HCT116 (cell line): ENCODE data around the gene DNASE1L1. TPM values are rescaled to one million over a fixed set of nuclear protein-coding genes. Genes with fewer than 3 reads are reported as not detected.
A peak's percentile ranks its signal among the peaks of the same experiment; 100 is the strongest.

ENCODE experiments used
- ATAC-seq: fragments of 200-7000 bp; cut with Tn5 transposase; 2 replicates; pipeline ENCODE4 v1.9.1; 2020; ENCODE audit warnings: mild to moderate bottlenecking, moderate library complexity
- BruUV-seq: library from RNA; stranded (reverse); fragments of 400-500 nt; replicated peaks from 2 replicates; lab custom pipeline; 2021; lab: Mats Ljungman, UMichigan
- CTCF ChIA-PET: fragments of 300-600 bp; sonication (Branson Sonifier 250); formaldehyde crosslinking; loops from one replicate; lab custom pipeline; 2021; ENCODE audit warnings: antibody characterized with exemption; lab: Charles Lee
- POLR2A ChIA-PET: fragments of 300-600, 350-600 bp; sonication (Branson Sonifier 250); formaldehyde crosslinking; loops from one replicate; lab custom pipeline; 2021; ENCODE audit warnings: antibody characterized with exemption; lab: Charles Lee
- RAD21 ChIA-PET, 2 experiments: fragments of 300-600 bp; sonication (Branson Sonifier 250); formaldehyde crosslinking; loops; one replicate each; lab custom pipeline; 2023; ENCODE audit warnings: low total read pairs in 2 of 2; ENCODE audit not compliant: uncharacterized antibody in 2 of 2, unreplicated experiment in 2 of 2, low non-redundant PET in 1 of 2; lab: Charles Lee
- DNase-seq: peaks from one replicate; pipeline ENCODE4 v3.0.0-alpha.2; 2010; ENCODE audit warnings: low read depth, low spot score
- H2AFZ ChIP-seq: fragments of 200-600 bp; shearing (Covaris generic), sonication (generic); 2 replicates; pipeline ENCODE4 v1.6.1; 2017; ENCODE audit warnings: low read depth, mixed run types, mixed read lengths, antibody characterized with exemption, low read length; ENCODE audit not compliant: poor library complexity, severe bottlenecking
- H3K27ac ChIP-seq: 2 replicates; pipeline ENCODE4 v1.5.1; 2012; ENCODE audit warnings: low read depth, low read length
- H3K27me3 ChIP-seq: fragments of 200-600 bp; sonication (generic); 2 replicates; pipeline ENCODE4 v1.6.1; 2016; ENCODE audit warnings: mixed run types, low read length, mixed read lengths; ENCODE audit not compliant: insufficient read depth
- H3K36me3 ChIP-seq, 2 experiments: fragments of 200-500 bp in 1 of 2; fragments of 200-600 bp in 1 of 2; sonication (Bioruptor generic) in 1 of 2; sonication (generic) in 1 of 2; 2 replicates each; pipeline versions ENCODE4 v1.5.1 to v1.6.1; 2014 to 2016; ENCODE audit warnings: low read length in 2 of 2, inconsistent platforms in 1 of 2, mixed read lengths in 1 of 2, mixed run types in 1 of 2; ENCODE audit not compliant: insufficient read depth in 2 of 2, control insufficient read depth in 1 of 2
- H3K4me1 ChIP-seq, 2 experiments: fragments of 200-600 bp in 1 of 2; sonication (generic) in 1 of 2; 2 replicates each; pipeline versions ENCODE4 v1.5.1 to v1.6.1; 2012 to 2017; ENCODE audit warnings: low read length in 2 of 2, inconsistent platforms in 1 of 2, mild to moderate bottlenecking in 1 of 2, mixed read lengths in 1 of 2, mixed run types in 1 of 2, moderate library complexity in 1 of 2; ENCODE audit not compliant: insufficient read depth in 2 of 2, control insufficient read depth in 1 of 2
- H3K4me2 ChIP-seq: fragments of 200-600 bp; sonication (generic); 2 replicates; pipeline ENCODE4 v1.6.1; 2017; ENCODE audit warnings: mixed run types, low read length, mixed read lengths
- H3K4me3 ChIP-seq, 2 experiments: fragments of 200-600 bp in 1 of 2; sonication (generic) in 1 of 2; replicated peaks in 1 of 2; 2 replicates each; pipeline ENCODE4 v1.5.1; 2011 to 2016; ENCODE audit warnings: low read length in 2 of 2, control low read depth in 1 of 2, low read depth in 1 of 2, mild to moderate bottlenecking in 1 of 2, mixed read lengths in 1 of 2, mixed run types in 1 of 2
- H3K79me2 ChIP-seq: fragments of 200-600 bp; sonication (generic); 2 replicates; pipeline ENCODE4 v1.6.1; 2017; ENCODE audit warnings: mild to moderate bottlenecking, mixed run types, low read length, moderate library complexity, mixed read lengths; ENCODE audit not compliant: insufficient read depth
- H3K9ac ChIP-seq: fragments of 200-600 bp; sonication (generic); 2 replicates; pipeline ENCODE4 v1.6.1; 2016; ENCODE audit warnings: low read length, mixed read lengths
- H3K9me2 ChIP-seq: fragments of 200-600 bp; sonication (generic), shearing (Covaris generic); 2 replicates; pipeline ENCODE4 v1.6.1; 2017; ENCODE audit warnings: mixed run types, mild to moderate bottlenecking, moderate library complexity; ENCODE audit not compliant: insufficient read depth
- H3K9me3 ChIP-seq, 2 experiments: fragments of 200-500 bp in 1 of 2; fragments of 200-600 bp in 1 of 2; sonication (Bioruptor generic) in 1 of 2; sonication (generic) in 1 of 2; 2 replicates each; pipeline ENCODE4 v1.6.1; 2014 to 2017; ENCODE audit warnings: low read length in 2 of 2, mixed read lengths in 2 of 2, inconsistent platforms in 1 of 2, low read depth in 1 of 2, mild to moderate bottlenecking in 1 of 2, mixed run types in 1 of 2, moderate library complexity in 1 of 2; ENCODE audit not compliant: control insufficient read depth in 1 of 2, insufficient read depth in 1 of 2
- H4K20me1 ChIP-seq: fragments of 200-600 bp; sonication (generic), shearing (Covaris generic); 2 replicates; pipeline ENCODE4 v1.6.1; 2017; ENCODE audit warnings: mixed run types, mild to moderate bottlenecking, moderate library complexity; ENCODE audit not compliant: insufficient read depth
- CBX3 ChIP-seq: IDR thresholded peaks from 2 replicates; pipeline ENCODE4 v1.6.1; 2012; ENCODE audit warnings: low read depth
- CEBPB ChIP-seq: IDR thresholded peaks from 2 replicates; pipeline ENCODE4 v1.6.1; 2012; ENCODE audit warnings: low read depth
- EGR1 ChIP-seq: IDR thresholded peaks from 2 replicates; pipeline ENCODE4 v1.6.1; 2012; ENCODE audit warnings: low read depth
- ELF1 ChIP-seq: IDR thresholded peaks from 2 replicates; pipeline ENCODE4 v1.6.1; 2012; ENCODE audit warnings: low read depth, borderline replicate concordance
- EZH2phosphoT487 ChIP-seq: fragments of 200-600 bp; IDR thresholded peaks from 2 replicates; pipeline ENCODE4 v1.6.1; 2018; ENCODE audit warnings: antibody characterized with exemption, borderline replicate concordance
- JUND ChIP-seq: IDR thresholded peaks from 2 replicates; pipeline ENCODE4 v1.6.1; 2012
- POLR2A ChIP-seq: IDR thresholded peaks from 2 replicates; pipeline ENCODE4 v1.7.0; 2011; ENCODE audit warnings: borderline replicate concordance; ENCODE audit not compliant: insufficient read depth, insufficient read length; ENCODE audit errors: extremely low read depth
- POLR2AphosphoS5 ChIP-seq: IDR thresholded peaks from 2 replicates; pipeline ENCODE4 v1.6.1; 2011; ENCODE audit warnings: mild to moderate bottlenecking, low read depth, low read length, moderate library complexity
- SP1 ChIP-seq: IDR thresholded peaks from 2 replicates; pipeline ENCODE4 v1.6.1; 2012; ENCODE audit warnings: low read depth
- SRF ChIP-seq: IDR thresholded peaks from 2 replicates; pipeline ENCODE4 v1.6.1; 2012; ENCODE audit warnings: low read depth
- TCF7L2 ChIP-seq: IDR thresholded peaks from 2 replicates; pipeline ENCODE4 v1.7.0; 2011; ENCODE audit warnings: borderline replicate concordance, inconsistent platforms; ENCODE audit not compliant: insufficient read depth, insufficient read length; ENCODE audit errors: extremely low read depth
- YY1 ChIP-seq: IDR thresholded peaks from 2 replicates; pipeline ENCODE4 v1.6.1; 2011; ENCODE audit warnings: low read length, low read depth, moderate library complexity, mild to moderate bottlenecking; ENCODE audit not compliant: insufficient replicate concordance; ENCODE audit errors: extremely low read depth
- ZNF274 ChIP-seq: fragments of 200-500 bp; sonication (Bioruptor generic); IDR thresholded peaks from 2 replicates; pipeline ENCODE4 v1.6.1; 2014; ENCODE audit warnings: mild to moderate bottlenecking, low read depth, low read length, inconsistent platforms
- intact Hi-C: fragments of 100-400 bp; cut with micrococcal nuclease; formaldehyde crosslinking; loops from 2 replicates; pipeline ENCODE4 v1.10.0; 2022
- total RNA-seq: library from RNA; stranded (reverse); gene quantifications from one replicate; pipeline ENCODE4 v1.2.1, GENCODE V29; 2021; ENCODE audit not compliant: unreplicated experiment
- TF ChIP-seq, protein P1 (sequence below), 3 experiments: fragments of 200-600 bp in 1 of 3; sonication (generic) in 1 of 3; IDR thresholded peaks in 2 of 3; conservative IDR thresholded peaks in 1 of 3; 2 replicates each; pipeline ENCODE4 v1.5.1; 2012 to 2017; ENCODE audit warnings: low read depth in 2 of 3, low read length in 2 of 3, antibody characterized with exemption in 1 of 3, borderline replicate concordance in 1 of 3, control low read depth in 1 of 3, mild to moderate bottlenecking in 1 of 3, mixed read lengths in 1 of 3, mixed run types in 1 of 3, moderate library complexity in 1 of 3; ENCODE audit not compliant: insufficient read depth in 1 of 3
- TF ChIP-seq, protein P2 (sequence below): IDR thresholded peaks from 2 replicates; pipeline ENCODE4 v1.6.1; 2012
- TF ChIP-seq, protein P3 (sequence below): IDR thresholded peaks from 2 replicates; pipeline ENCODE4 v1.6.1; 2011; ENCODE audit warnings: mild to moderate bottlenecking, low read length, moderate library complexity; ENCODE audit not compliant: insufficient replicate concordance; ENCODE audit errors: extremely low read depth
- TF ChIP-seq, protein P4 (sequence below): IDR thresholded peaks from 2 replicates; pipeline ENCODE4 v1.6.1; 2012
- TF ChIP-seq, protein P5 (sequence below): IDR thresholded peaks from 2 replicates; pipeline ENCODE4 v1.6.1; 2012; ENCODE audit warnings: low read depth

DNASE1L1 gene
- total RNA-seq, 1 experiment from 2014 or later, result 16.5 TPM

DNA sequence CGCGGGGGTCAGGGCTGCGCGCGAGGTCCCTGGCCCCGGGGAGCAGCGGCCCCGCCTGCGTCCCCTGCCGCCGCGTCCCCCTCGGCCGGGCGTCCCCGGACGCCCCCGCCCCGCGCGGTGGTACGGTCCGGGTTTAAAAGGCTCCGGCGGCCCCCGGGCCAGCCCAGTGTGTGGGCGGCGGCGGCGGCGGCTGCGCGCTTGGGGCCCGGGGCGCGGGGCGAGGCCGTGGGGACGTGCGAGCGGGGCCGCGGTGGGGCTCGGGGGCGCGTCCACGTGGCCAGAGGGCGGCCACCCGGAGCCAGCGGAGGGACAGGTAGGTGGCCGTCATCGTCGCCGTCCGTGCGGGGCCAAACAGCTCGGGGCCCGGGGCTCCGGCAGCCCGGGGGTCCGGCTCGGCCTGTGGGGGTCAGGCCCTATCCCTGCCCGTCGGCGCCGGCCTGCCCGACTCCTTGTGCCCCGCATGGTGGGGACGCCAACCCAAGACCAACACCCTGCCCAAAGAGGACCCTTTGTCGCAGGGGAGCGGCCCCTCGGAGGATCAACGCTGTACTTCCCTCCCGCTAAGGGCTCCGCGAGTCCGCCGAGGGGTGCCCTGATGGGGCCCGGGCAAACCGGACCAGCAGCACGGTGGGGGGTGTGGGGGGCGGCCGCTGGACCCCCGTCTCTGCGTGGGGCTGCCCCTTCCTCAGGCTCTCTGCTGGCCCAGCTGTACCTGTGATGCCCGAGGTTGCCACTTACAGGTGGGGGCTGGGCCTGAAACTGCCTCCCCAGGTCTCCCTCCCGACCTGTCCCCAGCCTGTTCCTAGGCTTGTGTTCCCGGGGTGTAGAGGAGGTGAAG is 49.3 kb upstream of the DNASE1L1 start, which contains the start of gene PLXNA3:
Gene PLXNA3, plus strand, starts transcription at position 166 of the 838 bp plus-strand sequence. CDS start 1,903 bp downstream, outside the sequence.
- CTCF ChIA-PET, result no interaction called here
- H3K9ac ChIP-seq, result peak within 1 kb of the TSS; percentile 66
- H3K79me2 ChIP-seq, result peaks cover 24% of the 10 kb centered on the region
- H3K4me3 ChIP-seq, result peak within 1 kb of the TSS; percentile 66 to 68
- RAD21 ChIA-PET, result no interaction called here
- peak within 1 kb of the TSS; percentile 80; the same call in 1 of the 2 replicates for H3K27ac ChIP-seq
- H3K36me3 ChIP-seq, result no peaks in the 10 kb centered on the region; a peak in 1 of 4 replicates
- DNase-seq, result no peak
- no peaks in the 10 kb centered on the region for H3K9me3 ChIP-seq
- peak within 1 kb of the TSS; percentile 75 for H3K4me2 ChIP-seq
- intact Hi-C loops, result no loop called here
- ATAC-seq, result peak; percentile 77
- H3K9me2 ChIP-seq, result no peaks in the 10 kb centered on the region
- H2AFZ ChIP-seq, result no peak within 1 kb of the TSS
- no peaks in the 10 kb centered on the region for H4K20me1 ChIP-seq
- BruUV-seq, result TSS peak; percentile 51
- POLR2A ChIA-PET, result interaction anchor here (0.8 to 1.2 kb wide), 3 partner anchors 32 to 87 kb away, joined by 3 to 4 read pairs (median 3); partner anchors contain the start of genes RPL10 and SLC10A3
- H3K4me1 ChIP-seq, result peaks cover 7 to 12% of the 10 kb centered on the region in 2 experiments; a peak in 1 of 4 replicates
- no peaks in the 10 kb centered on the region for H3K27me3 ChIP-seq
- TF ChIP-seq EZH2phosphoT487 (no peak), TCF7L2 (no peak), ZNF274 (no peak), POLR2AphosphoS5 (peak; percentile 76), CEBPB (no peak), SP1 (no peak), CBX3 (no peak), SRF (no peak), POLR2A (peak; percentile 63), EGR1 (no peak), ELF1 (no peak), YY1 (no peak), JUND (no peak)
- TF ChIP-seq, protein P1, sequence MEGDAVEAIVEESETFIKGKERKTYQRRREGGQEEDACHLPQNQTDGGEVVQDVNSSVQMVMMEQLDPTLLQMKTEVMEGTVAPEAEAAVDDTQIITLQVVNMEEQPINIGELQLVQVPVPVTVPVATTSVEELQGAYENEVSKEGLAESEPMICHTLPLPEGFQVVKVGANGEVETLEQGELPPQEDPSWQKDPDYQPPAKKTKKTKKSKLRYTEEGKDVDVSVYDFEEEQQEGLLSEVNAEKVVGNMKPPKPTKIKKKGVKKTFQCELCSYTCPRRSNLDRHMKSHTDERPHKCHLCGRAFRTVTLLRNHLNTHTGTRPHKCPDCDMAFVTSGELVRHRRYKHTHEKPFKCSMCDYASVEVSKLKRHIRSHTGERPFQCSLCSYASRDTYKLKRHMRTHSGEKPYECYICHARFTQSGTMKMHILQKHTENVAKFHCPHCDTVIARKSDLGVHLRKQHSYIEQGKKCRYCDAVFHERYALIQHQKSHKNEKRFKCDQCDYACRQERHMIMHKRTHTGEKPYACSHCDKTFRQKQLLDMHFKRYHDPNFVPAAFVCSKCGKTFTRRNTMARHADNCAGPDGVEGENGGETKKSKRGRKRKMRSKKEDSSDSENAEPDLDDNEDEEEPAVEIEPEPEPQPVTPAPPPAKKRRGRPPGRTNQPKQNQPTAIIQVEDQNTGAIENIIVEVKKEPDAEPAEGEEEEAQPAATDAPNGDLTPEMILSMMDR (IDR thresholded peaks at IDR 0.05 in 2 of 3, conservative IDR thresholded peaks at IDR 0.05 in 1 of 3; ENCODE audit: borderline replicate concordance in 1 of 3, insufficient read depth in 1 of 3, low read depth in 2 of 3, low read length in 2 of 3), result no peak
- TF ChIP-seq, protein P2, sequence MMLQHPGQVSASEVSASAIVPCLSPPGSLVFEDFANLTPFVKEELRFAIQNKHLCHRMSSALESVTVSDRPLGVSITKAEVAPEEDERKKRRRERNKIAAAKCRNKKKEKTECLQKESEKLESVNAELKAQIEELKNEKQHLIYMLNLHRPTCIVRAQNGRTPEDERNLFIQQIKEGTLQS, result no peak
- TF ChIP-seq, protein P3, sequence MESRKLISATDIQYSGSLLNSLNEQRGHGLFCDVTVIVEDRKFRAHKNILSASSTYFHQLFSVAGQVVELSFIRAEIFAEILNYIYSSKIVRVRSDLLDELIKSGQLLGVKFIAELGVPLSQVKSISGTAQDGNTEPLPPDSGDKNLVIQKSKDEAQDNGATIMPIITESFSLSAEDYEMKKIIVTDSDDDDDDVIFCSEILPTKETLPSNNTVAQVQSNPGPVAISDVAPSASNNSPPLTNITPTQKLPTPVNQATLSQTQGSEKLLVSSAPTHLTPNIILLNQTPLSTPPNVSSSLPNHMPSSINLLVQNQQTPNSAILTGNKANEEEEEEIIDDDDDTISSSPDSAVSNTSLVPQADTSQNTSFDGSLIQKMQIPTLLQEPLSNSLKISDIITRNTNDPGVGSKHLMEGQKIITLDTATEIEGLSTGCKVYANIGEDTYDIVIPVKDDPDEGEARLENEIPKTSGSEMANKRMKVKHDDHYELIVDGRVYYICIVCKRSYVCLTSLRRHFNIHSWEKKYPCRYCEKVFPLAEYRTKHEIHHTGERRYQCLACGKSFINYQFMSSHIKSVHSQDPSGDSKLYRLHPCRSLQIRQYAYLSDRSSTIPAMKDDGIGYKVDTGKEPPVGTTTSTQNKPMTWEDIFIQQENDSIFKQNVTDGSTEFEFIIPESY, result no peak
- TF ChIP-seq, protein P4, sequence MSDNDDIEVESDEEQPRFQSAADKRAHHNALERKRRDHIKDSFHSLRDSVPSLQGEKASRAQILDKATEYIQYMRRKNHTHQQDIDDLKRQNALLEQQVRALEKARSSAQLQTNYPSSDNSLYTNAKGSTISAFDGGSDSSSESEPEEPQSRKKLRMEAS, result no peak
- TF ChIP-seq, protein P5, sequence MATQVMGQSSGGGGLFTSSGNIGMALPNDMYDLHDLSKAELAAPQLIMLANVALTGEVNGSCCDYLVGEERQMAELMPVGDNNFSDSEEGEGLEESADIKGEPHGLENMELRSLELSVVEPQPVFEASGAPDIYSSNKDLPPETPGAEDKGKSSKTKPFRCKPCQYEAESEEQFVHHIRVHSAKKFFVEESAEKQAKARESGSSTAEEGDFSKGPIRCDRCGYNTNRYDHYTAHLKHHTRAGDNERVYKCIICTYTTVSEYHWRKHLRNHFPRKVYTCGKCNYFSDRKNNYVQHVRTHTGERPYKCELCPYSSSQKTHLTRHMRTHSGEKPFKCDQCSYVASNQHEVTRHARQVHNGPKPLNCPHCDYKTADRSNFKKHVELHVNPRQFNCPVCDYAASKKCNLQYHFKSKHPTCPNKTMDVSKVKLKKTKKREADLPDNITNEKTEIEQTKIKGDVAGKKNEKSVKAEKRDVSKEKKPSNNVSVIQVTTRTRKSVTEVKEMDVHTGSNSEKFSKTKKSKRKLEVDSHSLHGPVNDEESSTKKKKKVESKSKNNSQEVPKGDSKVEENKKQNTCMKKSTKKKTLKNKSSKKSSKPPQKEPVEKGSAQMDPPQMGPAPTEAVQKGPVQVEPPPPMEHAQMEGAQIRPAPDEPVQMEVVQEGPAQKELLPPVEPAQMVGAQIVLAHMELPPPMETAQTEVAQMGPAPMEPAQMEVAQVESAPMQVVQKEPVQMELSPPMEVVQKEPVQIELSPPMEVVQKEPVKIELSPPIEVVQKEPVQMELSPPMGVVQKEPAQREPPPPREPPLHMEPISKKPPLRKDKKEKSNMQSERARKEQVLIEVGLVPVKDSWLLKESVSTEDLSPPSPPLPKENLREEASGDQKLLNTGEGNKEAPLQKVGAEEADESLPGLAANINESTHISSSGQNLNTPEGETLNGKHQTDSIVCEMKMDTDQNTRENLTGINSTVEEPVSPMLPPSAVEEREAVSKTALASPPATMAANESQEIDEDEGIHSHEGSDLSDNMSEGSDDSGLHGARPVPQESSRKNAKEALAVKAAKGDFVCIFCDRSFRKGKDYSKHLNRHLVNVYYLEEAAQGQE, result no peak
